Stimulated activated naive CD4-positive, alpha-beta T cell (primary cell): ENCODE measurements around the gene MUC5AC.
"Not testable (repeated sequence)": the region's sequence is repeated elsewhere in the genome, so short reads cannot be mapped to it uniquely, and the experiment has no call there.

Experiments used
- DNase-seq, 6 experiments: peaks; one replicate each; lab custom pipeline; 2025; lab: John Stamatoyannopoulos, UW

Gene MUC5AC

GRCh38 chr11:1177771-1178090 lies 20.0 kb downstream of the MUC5AC start:
- no peak for DNase-seq

DNA sequence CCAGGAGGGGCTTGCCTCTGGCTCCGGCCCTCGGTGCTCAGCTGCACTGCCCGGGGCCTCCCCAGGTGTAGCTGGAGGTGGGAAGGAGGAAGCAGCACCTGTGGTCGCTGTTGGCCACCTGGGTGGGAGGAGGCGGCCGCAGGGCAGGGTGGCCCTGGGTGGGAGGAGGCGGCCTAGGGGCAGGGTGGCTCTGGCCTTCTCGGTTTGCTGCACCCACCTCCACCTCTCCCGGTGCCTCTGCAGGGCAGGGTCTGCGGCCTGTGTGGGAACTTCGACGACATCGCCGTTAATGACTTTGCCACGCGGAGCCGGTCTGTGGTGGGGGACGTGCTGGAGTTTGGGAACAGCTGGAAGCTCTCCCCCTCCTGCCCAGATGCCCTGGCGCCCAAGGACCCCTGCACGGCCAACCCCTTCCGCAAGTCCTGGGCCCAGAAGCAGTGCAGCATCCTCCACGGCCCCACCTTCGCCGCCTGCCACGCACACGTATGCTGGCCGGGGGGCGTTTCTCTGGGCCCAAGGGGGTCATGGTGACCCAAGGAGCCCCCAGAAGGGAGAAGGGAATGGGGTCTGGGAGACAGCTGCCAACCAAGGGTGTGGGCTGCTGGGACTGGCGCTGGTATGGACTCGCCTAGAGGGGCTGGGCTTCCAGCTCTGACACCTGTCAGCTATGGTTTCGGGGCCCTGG lies 20.6 kb downstream of the MUC5AC start:
- DNase-seq, result no peak

- DNase-seq, result no peak
Measured at GRCh38 chr11:1178906-1179305, 21.2 kb downstream of the MUC5AC start.

- no peak for DNase-seq
Measured at GRCh38 chr11:1179641-1180040, 21.9 kb downstream of the MUC5AC start.

- no peak for DNase-seq
Measured at GRCh38 chr11:1180171-1180570, 22.4 kb downstream of the MUC5AC start.

- DNase-seq, result no peak
Measured at GRCh38 chr11:1180947-1181391, 23.2 kb downstream of the MUC5AC start.

DNA sequence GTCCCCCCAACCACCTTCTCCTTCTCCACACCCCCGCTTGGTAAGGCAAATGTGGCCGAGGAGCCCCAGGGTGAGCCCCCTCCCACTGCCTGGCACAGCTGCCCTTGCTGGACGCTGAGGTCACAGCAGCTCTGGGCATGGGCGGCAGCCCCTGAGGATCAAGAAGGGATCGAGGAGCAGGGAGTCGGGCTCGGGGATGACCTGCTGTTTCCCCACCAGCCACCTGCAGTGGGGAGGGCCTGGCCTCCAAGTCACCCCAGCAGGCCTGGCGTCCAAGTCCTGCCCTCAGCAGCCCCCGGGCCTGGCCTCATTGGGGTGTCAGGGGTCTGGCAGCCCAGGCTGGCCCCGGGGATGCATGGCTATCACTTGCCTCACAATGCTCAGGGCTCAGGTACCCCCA lies 23.7 kb downstream of the MUC5AC start:
- DNase-seq, result no peak

DNA sequence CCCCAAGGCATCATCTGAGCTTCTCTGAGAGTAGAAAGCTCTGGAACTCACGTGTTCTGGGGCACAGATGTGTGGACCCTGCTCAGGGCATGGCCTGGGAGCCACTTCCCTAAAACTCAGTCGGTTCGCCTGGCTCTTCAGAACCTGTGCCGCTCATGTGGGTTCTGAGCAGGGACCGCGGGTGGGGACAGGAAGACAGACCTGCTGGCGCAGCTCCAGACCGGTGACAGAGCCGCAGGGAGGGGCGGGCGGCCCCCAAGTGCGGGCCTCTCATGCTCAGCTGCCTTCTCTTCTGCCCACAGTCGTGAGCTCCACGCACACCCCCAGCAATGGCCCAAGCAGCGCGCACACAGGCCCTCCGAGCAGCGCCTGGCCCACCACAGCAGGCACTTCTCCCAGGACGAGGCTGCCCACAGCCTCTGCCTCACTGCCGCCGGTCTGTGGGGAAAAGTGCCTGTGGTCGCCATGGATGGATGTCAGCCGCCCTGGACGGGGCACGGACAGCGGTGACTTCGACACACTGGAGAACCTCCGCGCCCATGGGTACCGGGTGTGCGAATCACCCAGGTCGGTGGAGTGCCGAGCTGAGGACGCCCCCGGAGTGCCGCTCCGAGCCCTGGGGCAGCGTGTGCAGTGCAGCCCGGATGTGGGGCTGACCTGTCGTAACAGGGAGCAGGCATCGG lies 24.2 kb downstream of the MUC5AC start:
- DNase-seq, result no peak

DNA sequence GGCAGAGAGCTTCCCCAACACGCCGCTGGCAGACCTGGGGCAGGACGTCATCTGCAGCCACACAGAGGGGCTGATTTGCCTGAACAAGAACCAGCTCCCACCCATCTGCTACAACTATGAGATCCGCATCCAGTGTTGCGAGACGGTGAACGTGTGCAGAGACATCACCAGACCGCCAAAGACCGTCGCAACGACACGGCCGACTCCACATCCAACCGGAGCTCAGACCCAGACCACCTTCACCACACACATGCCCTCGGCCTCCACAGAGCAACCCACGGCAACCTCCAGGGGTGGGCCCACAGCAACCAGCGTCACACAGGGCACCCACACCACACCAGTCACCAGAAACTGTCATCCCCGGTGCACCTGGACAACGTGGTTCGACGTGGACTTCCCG lies 26.4 kb downstream of the MUC5AC start:
- not testable (repeated sequence) for DNase-seq

DNA sequence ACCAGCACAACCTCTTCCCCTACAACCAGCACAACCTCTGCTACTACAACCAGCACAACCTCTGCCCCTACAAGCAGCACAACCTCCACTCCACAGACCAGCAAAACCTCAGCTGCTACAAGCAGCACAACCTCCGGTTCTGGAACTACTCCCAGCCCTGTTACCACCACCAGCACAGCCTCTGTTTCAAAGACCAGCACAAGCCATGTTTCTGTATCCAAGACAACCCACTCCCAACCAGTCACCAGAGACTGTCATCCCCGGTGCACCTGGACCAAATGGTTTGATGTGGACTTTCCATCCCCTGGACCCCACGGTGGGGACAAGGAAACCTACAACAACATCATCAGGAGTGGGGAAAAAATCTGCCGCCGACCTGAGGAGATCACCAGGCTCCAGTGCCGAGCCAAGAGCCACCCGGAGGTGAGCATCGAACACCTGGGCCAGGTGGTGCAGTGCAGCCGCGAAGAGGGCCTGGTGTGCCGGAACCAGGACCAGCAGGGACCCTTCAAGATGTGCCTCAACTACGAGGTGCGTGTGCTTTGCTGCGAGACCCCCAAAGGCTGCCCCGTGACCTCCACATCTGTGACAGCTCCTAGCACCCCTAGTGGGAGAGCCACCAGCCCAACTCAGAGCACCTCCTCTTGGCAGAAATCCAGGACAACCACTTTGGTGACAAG lies 30.8 kb downstream of the MUC5AC start:
- DNase-seq, result not testable (repeated sequence)

- not testable (repeated sequence) for DNase-seq
Measured at GRCh38 chr11:1189816-1190215, 32.1 kb downstream of the MUC5AC start.

DNA sequence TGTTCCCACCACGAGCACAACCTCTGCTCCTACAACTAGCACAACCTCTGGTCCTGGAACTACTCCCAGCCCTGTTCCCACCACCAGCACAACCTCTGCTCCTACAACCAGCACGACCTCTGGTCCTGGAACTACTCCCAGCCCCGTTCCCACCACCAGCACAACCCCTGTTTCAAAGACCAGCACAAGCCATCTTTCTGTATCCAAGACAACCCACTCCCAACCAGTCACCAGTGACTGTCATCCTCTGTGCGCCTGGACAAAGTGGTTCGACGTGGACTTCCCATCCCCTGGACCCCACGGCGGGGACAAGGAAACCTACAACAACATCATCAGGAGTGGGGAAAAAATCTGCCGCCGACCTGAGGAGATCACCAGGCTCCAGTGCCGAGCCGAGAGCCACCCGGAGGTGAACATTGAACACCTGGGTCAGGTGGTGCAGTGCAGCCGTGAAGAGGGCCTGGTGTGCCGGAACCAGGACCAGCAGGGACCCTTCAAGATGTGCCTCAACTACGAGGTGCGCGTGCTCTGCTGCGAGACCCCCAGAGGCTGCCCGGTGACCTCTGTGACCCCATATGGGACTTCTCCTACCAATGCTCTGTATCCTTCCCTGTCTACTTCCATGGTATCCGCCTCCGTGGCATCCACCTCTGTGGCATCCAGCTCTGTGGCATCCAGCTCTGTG lies 34.2 kb downstream of the MUC5AC start:
- DNase-seq, result not testable (repeated sequence)

DNA sequence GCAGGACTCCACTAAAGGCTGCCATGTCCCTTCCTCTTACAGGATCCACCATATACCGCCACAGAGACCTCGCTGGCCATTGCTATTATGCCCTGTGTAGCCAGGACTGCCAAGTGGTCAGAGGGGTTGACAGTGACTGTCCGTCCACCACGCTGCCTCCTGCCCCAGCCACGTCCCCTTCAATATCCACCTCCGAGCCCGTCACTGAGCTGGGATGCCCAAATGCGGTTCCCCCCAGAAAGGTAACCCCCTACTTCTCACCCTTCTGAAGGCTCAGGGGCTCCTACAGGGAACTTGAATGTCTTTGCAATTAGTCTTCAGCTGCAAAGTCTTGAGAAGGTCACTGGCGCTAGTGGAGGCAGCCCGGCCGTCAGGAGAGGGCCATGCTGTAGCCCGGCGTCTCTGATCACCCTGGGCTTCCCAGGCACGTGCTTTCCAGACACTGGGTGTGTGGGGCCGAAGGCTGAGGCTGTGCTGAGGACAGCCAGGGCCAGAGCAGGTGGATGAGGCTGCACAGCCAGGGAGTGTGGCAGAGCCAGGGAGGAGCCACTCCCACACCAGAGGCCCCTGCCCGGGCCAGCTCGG lies 35.1 kb downstream of the MUC5AC start:
- no peak for DNase-seq

DNA sequence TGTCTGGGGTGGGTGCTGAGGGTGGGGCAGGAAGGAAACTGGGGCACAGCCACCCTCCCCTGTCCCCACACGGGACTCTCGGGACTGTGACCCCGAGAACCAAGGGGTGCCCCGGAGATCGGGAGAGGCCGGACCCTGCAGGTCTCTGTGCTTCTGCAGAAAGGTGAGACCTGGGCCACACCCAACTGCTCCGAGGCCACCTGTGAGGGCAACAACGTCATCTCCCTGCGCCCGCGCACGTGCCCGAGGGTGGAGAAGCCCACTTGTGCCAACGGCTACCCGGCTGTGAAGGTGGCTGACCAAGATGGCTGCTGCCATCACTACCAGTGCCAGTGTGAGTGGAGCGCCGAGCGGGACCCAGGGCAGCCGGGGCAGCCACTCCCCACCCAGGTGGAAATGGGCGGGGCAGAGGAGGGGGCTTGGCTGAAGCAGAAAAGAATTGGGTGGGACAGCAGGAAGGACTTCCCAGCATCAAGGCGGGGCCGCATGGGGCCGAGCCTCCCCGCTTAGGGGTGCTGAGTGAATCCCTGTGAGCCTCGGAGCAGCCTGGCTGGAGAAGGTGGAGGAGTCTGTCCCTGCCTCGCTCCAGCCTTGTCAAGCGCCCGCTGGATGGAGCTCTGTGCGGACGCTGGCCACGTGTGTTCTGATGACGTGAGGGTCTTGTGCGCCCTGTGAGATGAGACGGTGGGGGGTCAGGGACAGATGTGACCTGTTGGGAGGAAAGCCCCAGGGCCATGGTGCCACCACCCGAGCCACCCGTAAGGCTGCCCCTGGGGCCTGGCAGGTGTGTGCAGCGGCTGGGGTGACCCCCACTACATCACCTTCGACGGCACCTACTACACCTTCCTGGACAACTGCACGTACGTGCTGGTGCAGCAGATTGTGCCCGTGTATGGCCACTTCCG lies 35.8 kb downstream of the MUC5AC start:
- no peak for DNase-seq

GRCh38 chr11:1194231-1194976 lies 36.7 kb downstream of the MUC5AC start:
- no peak for DNase-seq

- no peak for DNase-seq
Measured at GRCh38 chr11:1194977-1195681, 37.4 kb downstream of the MUC5AC start.

DNA sequence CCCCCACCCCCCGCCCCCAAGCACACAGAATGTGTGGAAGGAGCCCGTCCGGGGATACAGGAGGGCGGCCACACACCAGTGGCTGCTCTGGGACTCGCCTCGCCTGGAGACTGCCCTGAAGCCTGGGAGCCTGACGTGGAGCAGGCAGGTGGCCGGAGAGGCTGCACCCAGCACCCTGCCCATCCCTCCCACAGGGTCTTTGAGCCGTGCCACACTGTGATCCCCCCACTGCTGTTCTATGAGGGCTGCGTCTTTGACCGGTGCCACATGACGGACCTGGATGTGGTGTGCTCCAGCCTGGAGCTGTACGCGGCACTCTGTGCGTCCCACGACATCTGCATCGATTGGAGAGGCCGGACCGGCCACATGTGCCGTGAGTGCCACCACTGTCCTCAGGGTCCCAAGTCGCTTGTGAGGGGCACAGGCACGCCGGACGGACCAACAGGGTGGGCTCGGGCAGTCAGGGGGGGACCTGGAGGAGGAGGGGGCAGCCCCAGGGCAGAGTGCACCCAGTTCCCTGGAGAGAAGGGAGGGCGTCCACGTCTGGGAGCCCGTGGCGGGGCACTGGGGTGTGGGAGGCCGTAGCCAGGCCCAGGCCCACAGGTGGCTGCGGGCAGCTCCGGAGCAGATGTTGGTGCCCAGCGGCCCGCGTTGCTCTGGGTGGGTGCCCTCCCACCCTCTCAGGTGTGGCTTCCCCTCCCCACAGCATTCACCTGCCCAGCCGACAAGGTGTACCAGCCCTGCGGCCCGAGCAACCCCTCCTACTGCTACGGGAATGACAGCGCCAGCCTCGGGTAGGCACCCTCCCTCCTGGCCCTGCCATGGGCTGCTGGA lies 38.1 kb downstream of the MUC5AC start:
- no peak for DNase-seq

- no peak for DNase-seq
Measured at GRCh38 chr11:1196516-1197391, 39.0 kb downstream of the MUC5AC start.
